HG03175 (cell line): ENCODE data around the gene CXXC5.
"Not testable (repeated sequence)": the region's sequence is repeated elsewhere in the genome, so short reads cannot be mapped to it uniquely, and the experiment has no call there.

Source experiments
- ATAC-seq: cut with Tn5 transposase; IDR thresholded peaks from one replicate; pipeline ENCODE4 v1.9.1; 2021; ENCODE audit warnings: mild to moderate bottlenecking, moderate library complexity; ENCODE audit not compliant: unreplicated experiment

Gene CXXC5

GRCh38 chr5:139648205-139649081, at the start of gene CXXC5:
TSS of gene CXXC5 (plus strand) at chr5:139648349. CDS start at chr5:139680524, 32,175 bp downstream.
- ATAC-seq = peak; percentile 29

- ATAC-seq = not testable (repeated sequence)
Measured at GRCh38 chr5:139598601-139598965, 49.6 kb upstream of the CXXC5 start.

DNA sequence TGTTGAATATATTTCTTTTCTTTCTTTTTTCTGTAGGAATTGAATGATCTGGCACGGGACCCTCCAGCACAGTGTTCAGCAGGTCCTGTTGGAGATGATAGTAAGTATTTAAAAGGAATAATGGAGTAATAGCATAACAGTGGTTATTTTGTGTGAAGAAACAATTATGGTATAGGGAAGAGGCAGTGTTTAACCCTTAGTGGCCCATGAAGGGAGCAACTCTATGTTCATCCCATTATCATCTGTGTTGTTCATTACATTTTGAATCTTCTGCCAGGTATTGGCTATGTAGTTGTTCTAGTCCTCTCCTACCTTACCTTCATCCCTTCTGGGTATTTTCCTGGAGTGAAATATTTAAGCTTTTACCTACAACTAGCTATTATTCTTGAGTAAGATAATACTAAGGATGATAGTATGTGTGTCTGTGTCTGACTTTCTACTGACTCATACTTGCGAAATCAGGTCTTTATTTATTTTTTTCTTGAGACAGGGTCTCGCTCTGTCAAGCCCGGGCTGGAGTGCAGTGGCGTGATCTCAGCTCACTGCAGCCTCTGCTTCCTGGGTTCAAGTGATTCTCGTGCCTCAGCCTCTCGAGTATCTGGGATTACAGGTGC, 47.7 kb upstream of the CXXC5 start:
- ATAC-seq = no peak

- ATAC-seq = no peak
Measured at GRCh38 chr5:139601429-139601828, 46.7 kb upstream of the CXXC5 start.

DNA sequence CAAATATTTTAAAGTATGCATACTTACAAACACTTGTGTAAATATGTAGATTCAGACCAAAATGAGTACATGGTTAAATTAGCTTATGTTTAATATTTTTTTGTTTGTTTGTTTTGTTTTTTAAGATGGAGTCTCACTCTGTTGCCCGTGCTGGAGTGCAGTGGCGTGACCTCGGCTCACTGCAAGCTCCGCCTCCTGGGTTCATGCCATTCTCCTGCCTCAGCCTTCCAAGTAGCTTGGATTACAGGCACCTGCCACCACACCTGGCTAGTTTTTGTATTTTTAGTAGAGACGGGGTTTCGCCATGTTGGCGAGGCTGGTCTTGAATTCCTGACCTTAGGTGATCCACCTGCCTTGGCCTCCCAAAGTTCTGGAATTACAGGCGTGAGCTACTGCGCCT, 46.2 kb upstream of the CXXC5 start:
- ATAC-seq = not testable (repeated sequence)

DNA sequence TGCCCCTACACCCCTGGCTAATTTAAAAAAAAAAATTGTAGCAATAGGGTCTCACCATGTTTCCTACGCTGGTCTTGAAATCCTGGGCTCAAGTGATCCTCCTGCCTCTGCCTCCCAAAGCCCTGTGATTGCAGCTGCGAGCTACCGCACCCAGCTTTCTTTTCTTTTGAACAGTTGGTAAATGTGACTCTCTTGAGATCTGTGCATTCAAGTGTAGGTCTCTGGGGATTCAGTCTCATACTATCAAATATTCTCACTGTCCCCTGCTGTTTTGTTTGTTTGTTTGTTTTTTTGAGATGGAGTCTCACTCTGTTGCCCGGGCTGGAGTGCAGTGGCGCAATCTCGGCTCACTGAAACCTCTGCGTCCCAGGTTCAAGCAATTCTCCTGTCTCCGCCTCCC, 42.3 kb upstream of the CXXC5 start:
- no peak for ATAC-seq

- no peak for ATAC-seq
Measured at GRCh38 chr5:139611703-139612584, 36.2 kb upstream of the CXXC5 start.

DNA sequence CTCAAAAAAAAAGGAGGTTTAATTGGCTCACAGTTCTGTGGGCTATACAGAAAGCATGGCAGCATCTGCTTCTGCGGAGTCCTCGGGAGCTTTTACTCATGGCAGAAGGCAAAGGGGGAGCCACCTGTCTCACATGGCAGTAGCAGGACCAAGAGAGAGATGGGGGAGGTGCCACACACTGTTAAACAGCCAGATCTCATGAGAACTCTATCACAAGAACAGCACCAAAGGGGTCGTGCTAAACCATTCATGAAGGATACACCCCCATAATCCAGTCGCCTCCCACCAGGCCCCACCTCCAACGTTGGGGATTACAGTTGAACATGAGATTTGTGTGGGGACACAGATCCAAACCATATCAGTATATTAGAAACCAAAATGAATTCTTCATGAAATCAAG, 28.3 kb upstream of the CXXC5 start:
- ATAC-seq = no peak

DNA sequence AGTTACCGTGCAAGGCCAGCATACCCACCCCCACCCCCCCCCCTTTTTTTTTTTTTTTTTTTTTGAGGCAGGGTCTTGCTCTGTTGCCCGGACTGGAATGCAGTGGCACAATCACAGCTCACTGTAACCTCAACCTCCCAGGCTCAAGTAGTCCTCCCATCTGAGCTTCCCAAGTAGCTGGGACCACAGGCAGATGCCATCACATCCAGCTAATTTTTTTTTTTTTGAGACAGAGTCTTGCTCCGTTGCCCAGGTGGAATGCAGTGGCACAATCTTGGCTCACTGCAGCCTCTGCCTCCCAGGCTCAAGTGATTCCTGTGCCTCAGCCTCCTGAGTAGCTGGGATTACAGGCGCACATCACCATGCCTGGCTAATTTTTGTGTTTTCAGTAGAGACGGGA, 22.8 kb upstream of the CXXC5 start:
- not testable (repeated sequence) for ATAC-seq

- ATAC-seq = no peak
Measured at GRCh38 chr5:139630855-139631254, 17.3 kb upstream of the CXXC5 start.

DNA sequence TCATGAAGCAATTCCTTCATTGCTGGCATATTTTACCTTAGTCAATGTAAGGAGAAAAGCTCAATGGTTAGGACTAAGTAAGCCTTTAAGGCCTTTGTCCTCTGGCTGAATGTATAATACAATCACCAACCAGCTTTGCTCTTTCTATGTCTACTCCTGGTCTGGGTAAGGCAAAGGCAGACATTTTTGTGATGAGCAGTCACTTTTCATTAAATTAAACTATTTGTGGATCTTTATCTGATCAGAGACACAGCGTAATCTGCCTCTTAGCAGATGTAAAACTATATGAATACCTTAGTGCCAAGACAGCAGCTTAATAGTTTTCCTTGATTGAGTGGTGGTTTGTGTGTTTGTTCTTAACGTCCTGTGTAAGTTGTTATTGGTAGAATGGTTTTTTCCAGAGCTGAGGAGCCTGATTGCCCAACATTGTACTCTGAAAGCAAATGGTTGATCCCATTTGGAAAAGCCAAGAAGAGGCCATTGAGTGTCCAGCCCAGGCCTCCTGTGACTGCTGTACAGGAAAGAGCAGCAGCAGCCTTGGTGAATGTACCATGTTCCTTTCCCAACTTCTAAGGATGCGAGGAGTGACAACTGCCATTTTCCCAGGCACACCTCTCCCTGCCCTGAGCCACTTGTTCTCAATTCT, 16.5 kb upstream of the CXXC5 start:
- no peak for ATAC-seq

- ATAC-seq = peak; percentile 29
Measured at GRCh38 chr5:139633295-139634027, 14.7 kb upstream of the CXXC5 start.

- ATAC-seq = no peak
Measured at GRCh38 chr5:139634028-139634325, 14.2 kb upstream of the CXXC5 start.

DNA sequence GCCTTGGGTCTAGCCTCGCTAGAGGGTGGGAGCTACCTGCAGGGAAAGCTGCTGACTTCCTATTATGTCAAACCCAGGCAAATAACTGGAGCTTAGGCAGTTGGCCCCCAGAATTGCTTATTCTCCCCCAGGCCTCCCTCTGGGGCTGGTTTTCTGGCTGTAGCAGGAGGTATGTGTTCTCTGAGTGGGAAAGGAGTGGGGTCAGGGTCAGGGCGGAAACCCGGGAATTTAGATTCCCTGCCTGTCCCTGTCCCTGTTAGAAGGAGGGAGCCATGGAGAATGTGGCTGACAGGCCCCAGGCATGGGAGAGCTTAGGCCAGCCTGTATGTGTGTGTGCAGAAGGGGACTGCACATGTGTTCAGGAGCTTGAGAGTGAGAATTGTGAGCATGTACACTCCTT, 13.6 kb upstream of the CXXC5 start:
- ATAC-seq = no peak

- ATAC-seq = no peak
Measured at GRCh38 chr5:139635191-139635590, 13.0 kb upstream of the CXXC5 start.

- ATAC-seq = no peak
Measured at GRCh38 chr5:139635606-139636206, 12.4 kb upstream of the CXXC5 start.

DNA sequence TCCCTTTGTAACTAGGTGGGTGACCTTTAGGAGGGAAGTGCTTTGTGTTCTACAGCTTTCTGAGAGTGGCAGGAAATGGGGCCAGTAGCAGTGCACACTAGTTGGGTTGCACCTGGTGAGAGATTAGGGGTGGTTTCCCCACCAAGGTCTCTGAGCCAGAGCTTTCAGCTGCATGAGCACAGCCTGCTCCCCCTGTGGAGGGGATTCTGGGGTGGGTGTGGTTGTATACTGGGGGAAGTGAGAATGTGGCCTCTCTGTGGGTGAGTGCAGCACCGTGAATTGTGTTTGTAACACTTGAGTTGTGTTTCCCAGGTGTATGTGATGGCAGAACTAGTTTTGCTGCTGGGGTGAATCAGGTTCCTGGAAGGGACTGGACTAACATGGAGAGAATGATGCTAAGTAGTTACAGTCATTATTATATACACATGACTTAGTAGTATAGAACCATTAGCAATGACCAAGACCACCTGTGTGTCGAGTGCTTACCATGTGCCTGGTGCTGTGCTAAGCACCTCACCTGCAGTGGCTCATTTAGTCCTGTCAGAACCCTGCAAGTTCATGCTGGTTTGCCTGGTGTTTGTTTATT, 11.8 kb upstream of the CXXC5 start:
- peak; percentile 68 for ATAC-seq

GRCh38 chr5:139636975-139637408, 11.2 kb upstream of the CXXC5 start:
- ATAC-seq = no peak

- peak; percentile 20 for ATAC-seq
Measured at GRCh38 chr5:139637438-139638089, 10.6 kb upstream of the CXXC5 start.
